GM18498 (cell line): ENCODE results near the gene ZMYM4.
"Not testable (repeated sequence)": the region's sequence is repeated elsewhere in the genome, so short reads cannot be mapped to it uniquely, and the experiment has no call there.

Experiments used
- ATAC-seq: cut with Tn5 transposase; IDR thresholded peaks from one replicate; pipeline ENCODE4 v1.9.1; 2021; ENCODE audit warnings: mild to moderate bottlenecking, moderate library complexity; ENCODE audit not compliant: unreplicated experiment

Gene ZMYM4

DNA sequence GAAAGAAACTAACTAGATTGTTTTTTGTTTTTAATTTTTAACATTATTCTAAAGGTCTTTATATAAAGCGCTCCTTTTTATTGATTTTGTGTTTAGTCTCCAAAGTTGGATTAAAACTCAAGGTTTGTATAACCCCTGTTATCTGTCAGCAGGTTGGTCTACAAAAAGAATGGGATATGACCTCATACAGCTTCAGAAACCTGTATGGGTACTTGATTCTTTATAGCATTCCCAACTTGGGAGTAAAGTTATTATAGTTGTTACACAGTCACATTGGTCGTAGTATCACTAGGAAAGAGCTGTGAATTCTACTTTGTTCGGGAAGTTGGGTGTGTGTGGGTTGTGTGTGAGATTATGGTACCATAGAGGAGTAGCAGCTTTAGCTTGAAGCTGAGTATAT lies 52.4 kb downstream of the ZMYM4 start:
- ATAC-seq, result no peak

DNA sequence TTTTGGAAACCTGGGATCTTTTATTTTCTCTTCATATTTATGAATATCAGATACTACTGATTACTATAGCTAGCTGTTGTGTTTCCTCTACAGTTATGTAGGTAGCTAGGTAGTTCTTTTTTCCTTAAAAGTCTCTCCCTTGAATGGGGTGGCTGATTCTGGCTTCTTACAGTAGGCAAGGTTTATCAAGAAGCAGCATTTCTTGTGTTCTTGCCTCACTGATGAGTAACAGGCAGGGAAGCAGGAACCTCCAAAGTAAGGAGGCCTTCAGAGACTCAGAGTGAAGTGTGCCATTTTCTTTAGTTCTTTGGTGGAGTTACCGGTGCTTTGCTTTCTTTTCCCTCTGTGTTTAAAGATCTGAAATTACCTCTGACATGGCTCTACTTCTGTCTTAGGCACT lies 56.0 kb downstream of the ZMYM4 start:
- no peak for ATAC-seq

DNA sequence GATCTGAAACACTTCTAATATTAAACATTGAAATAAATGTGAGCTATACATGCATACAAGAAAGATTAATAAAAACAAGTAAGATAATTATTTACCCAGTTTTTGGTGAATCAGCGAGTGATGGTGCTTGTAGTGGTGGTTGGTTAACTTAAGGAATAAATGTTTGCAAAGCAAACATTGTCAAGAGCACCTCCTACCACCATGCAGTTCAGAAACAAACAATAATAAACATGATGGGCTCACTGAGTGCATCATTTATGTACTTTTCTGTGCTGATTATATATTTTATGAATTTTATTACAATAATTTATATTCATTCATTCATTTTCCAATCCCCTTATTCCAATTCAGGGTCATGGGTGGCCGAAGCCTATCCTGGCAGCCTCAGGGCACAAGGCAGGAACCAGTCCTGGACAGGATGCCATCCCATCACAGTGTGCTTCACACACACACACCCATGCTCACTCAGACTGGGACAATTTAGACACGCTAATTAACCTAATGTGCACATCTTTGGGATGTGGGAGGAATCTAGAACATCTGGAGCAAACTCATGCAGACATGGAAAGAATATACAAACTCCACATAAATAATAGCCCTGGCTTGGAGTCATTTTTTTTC lies 57.8 kb downstream of the ZMYM4 start:
- no peak for ATAC-seq

DNA sequence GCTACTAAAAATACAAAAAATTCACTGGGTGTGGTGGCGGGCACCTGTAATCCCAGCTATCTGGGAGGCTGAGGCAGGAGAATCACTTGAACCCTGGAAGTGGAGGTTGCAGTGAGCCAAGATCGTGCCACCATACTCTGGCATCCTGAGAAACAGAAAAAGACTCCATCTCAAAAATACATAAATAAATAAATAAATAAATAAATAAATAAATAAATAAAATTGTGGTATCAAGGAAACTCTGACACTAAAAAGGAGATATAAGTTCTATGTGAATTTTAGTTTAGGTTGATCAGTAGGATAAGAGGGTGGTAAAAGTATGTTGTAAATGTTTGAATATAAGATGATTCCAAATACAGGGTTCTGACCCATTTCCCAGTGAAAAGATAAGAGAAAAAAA lies 63.1 kb downstream of the ZMYM4 start:
- not testable (repeated sequence) for ATAC-seq

DNA sequence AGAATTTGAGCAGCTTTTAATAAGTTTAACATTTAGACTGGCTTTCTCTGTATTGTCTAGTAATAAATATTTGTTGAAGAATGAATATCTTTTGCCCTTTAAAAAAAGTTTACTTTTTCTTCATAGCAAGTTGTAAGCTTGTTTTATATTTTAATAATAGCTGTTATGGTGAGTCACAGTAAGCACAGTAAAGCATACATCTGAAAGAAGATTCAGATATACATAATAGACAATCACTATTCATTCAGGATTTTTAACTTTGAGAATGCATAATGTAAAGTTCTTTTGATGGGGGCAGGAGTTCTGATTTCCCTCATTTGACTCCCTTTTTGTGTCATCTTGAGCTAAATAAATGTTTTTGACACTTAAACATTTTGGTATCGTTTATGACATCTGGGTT lies 66.0 kb downstream of the ZMYM4 start:
- no peak for ATAC-seq

DNA sequence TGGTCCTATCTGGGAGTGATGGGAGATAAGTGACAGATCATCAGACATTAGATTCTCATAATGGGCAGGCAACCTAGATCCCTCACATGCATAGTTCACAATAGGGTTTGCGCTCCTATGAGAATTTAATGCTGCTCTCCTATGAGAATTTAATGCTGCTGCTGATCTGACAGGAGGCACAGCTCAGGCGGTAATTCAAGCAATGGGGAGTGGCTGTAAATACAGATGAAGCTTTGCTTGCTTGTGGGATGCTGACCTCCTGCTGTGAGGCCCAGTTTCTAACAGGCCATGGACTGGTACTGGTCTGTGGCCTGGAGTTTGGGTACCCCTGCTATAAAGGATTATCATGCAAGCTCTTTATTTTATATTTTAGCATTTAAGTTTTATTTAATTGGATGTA lies 72.0 kb downstream of the ZMYM4 start:
- no peak for ATAC-seq

DNA sequence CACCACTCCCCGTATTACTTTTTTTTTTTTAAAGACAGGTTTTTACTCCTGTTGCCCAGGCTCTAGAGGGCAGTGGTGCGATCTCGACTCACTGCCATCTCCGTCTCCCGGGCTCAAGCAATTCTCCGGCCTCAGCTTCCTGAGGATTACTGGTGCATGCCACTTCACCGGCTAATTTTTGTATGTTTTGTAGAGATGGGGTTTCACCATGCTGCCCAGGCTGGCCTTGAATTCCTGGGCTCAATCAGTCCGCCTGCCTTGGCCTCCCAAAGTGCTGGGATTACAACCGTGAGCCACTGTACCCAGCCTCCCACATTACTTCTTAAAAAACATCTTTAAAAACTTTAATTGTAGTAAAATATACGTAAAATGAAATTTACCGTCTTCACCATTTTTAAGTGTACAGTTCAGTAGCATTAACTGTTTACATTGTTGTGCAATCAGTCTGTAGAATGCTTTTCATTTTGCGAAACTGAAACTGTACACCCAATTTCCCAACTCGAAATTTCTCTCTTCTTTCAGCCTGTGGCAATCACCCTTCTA lies 77.0 kb downstream of the ZMYM4 start:
- ATAC-seq, result no peak

DNA sequence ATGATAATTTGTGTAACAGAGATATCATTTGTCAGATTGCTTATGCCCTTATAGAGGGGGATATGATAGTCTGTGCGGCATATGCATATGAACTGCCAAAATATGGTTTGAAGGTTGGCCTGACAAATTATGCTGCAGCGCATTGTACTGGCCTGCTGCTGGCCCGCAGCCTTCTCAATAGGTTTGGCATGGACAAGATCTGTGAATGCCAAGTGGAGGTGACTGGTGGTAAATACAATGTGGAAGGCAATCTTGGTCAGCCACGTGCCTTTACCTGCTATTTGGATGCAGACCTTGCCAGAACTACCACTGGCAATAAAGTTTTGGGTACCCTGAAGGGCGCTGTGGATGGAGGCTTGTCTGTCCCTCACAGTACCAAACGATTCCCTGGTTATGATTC lies 82.4 kb downstream of the ZMYM4 start:
- ATAC-seq, result no peak

DNA sequence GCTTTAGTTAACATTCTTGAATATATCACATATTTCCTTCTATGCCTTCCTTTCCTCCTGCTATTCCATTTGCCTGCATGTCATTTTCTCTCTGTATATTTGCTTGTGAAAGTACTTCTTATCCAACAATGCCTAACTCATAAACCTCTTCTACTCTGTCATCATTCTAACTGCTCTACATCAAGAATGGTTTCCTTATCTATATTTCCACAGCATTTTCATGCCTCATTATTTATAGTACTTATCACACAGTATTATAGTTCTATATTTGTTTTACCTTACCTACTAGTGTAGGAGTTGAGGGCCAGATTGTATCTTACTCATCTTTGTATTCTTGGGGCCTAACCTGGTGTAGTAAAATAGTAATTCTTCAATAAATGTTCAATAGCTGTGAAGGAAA lies 91.5 kb downstream of the ZMYM4 start:
- ATAC-seq, result no peak

DNA sequence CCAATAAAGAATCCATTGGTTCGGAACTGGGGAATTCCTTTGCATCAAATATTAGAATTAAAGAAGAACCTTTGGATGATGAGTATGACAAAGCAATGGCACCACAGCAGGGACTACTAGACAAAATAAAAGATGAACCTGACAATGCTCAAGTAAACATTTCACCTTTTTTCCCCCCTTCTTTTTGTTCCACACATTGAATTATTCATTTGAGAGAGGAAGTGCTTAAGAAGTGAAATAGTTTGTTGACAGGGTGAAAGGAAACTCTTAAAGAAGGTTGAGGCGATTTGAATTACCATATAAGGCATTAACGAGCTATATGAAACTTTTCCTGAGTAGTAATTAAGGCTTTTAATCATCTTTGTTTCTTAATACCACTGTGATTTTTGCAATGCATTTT lies 93.1 kb downstream of the ZMYM4 start:
- ATAC-seq, result no peak

DNA sequence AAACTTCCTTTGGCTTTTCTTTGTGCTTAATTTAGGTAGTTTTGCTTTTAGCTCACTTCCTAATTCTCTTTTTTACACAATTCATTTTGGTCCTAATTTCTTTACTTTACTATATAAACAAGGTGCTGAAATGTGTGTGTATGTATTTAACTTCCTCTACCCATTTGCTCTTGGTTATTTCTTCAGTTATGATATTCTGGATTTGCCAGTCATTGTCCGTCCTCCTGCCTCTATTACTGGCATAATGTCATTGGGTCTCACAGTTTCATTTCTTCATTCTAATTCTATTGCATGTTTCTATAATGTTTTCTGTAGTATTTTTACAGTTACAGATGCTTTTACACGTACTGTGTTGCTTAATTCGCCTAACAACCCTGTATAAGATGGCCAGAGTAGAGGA lies 96.2 kb downstream of the ZMYM4 start:
- ATAC-seq, result no peak

DNA sequence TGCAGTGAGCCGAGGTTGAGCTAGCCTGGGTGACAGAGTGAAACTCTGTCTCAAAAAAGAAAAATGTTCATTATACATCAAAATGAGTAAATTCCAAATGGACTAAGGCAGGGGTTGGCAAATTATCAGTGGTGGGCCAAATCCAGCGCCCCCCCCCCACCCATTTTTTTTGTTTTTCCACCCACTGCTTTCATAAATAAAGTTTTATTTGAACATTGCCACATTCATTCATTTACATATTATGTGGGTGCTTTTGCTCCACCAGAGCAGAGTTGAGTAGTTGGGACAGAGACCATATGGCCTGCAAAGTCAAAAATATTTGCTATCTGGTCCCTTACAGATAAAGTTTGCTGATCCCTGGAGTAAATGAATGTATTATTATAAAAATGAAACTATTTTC lies 99.4 kb downstream of the ZMYM4 start:
- ATAC-seq, result no peak

DNA sequence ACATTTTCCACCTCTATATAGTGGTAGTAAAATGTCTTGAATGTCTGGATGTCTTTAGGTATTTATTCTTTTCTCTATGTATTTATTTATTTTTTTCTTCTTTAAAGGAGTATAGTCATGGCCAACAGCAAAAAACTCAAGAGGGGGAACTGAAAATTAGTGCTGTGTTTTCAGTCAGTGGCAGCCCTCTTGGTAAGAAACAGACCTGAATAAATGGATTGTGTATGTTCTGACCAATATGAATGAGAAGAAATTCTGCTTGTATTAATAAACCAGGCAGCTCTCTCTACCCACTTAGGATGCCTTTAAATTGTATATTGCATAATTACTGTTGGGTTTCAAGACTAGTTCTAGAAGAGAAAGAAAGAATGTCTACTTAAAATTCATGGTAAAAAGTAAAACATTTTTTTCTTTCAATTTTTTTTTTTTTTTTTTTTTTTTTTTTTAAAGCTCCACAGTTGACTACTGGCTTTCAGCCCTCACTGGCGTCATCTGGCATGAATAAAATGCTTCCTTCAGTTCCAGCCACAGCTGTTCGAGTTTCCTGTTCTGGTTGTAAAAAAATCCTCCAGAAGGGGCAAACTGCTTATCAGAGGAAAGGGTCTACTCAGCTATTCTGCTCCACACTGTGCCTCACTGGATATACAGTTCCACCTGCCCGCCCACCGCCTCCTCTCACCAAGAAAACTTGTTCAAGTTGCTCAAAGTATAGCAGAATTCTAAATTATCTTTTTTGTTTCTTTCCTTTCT lies 101.6 kb downstream of the ZMYM4 start:
- ATAC-seq, result no peak

DNA sequence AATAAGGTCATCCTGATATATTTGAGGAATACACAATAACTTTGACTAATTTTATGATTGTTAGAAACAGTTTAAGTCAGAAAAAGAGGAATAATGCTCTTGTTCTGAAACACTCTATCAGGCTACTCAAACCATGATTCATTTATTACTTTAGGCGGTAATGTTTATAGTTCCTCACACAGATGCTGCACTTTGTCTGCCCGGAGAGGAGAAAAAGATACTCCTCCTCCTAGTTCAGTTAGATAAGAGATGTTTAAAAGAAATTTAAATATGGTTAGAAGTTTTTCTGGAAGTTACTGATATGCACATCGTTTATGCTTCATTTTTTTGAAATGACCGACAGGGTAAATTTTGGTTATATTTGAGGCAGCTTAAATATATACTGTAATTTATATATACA lies 103.0 kb downstream of the ZMYM4 start:
- no peak for ATAC-seq

DNA sequence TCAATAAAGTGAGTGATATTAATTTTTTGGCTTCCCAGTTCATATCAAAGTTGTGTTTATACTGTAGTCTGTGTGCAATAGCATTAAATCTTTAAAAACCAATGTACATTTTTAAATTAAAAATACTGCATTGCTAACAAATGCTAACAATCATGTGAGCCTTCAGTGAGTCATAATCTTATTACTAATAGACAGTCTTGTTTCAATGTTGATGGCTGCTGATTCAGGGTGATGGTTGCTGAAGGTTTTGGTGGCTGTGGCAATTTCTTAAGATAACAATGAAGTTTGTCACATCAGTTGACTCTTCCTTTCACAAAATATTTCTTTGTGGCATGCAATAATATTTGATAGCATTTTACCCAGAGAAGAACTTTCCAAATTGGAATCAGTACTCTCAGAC lies 109.0 kb downstream of the ZMYM4 start:
- no peak for ATAC-seq

DNA sequence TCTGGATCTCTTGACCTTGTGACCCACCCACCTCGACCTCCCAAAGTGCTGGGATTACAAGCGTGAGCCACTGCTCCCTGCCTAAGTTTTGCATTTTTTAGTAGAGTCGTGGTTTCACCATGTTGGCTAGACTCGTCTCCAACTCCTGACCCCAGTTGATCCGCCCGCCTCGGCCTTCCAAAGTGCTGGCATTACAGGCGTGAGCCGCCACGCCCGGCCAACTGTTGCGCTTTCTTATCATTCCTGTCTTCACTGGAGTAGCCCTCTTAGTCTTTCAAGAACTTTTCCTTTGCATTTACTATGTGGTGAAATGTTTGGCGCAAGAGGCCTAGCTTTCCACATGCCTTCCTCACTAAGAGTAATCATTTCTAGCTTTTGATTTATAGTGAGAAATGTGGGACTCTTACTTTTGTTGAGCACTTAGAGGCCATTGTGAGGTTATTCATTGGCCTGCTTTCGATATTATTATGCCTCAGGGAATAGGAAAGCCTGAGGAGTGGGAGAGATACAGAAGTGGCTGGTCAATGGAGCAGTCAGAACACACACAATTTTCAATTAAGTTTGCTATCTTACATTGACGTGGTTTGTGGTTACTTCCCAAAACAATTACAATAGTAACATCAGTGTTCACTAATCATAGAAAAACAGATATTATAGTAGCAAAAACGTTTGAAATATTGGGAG lies 111.0 kb downstream of the ZMYM4 start:
- no peak for ATAC-seq

DNA sequence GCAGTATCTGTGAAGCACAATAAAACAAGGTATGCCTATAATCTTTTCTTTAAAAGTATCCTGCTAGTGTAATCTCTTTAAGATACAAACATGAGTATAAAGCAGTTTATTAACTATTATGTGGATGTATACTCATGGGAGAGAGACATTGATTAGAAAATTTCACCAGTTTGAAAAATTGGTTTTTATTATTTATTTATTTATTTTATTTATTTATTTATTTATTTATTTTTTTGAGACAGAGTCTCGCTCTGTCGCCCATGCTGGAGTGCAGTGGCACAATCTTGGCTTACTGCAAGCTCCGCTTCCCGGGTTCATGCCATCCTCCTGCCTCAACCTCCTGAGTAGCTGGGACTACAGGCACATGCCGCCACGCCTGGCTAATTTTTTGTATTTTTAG lies 111.6 kb downstream of the ZMYM4 start:
- ATAC-seq, result not testable (repeated sequence)

DNA sequence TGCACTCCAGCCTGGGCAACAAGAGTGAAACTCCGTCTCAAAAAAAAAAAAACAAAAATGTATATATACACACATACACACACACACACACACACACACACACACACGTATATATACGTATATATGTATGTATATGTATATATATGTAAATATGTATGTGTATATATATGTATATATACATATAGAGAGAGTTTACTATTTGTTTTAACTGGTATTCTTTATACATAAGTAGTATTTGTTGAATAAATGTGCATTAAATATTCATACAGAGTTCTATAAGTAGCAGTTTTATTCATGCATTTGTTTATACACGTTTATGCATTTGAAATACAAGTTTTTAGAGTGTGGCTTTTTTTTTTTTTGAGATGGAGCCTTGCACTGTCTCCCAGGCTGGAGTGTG lies 113.6 kb downstream of the ZMYM4 start:
- no peak for ATAC-seq

DNA sequence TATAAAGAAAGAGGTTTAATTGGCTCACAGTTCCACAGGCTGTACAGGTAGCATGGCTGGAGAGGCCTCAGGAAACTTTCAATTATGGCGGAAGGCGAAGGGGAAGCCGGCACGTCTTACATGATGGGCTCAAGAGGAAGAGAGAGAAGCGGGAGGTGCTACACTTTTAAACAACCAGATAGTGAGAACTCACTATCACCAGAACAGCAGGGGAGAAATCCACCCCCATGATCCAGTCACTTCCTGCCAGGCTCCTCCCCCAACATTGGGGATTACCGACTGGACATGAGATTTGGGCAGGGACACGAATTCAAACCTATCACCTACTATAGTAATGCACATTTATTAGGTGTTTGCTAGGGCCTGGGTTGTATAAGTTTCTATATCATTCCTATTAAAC lies 117.8 kb downstream of the ZMYM4 start:
- ATAC-seq, result no peak

DNA sequence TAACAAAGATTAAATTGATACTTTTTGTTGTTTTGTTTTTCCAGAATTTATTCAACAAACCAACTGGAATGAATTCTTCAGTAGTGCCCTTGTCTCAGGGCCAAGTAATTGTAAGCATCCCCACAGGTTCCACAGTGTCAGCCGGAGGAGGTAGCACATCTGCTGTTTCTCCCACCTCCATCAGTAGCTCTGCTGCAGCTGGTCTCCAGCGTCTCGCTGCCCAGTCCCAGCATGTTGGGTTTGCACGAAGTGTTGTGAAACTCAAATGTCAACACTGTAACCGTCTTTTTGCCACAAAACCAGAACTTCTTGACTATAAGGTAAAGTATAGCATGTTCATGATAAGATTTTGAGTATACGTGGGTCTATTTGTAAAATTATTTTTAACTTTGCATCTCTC lies 118.5 kb downstream of the ZMYM4 start:
- no peak for ATAC-seq

DNA sequence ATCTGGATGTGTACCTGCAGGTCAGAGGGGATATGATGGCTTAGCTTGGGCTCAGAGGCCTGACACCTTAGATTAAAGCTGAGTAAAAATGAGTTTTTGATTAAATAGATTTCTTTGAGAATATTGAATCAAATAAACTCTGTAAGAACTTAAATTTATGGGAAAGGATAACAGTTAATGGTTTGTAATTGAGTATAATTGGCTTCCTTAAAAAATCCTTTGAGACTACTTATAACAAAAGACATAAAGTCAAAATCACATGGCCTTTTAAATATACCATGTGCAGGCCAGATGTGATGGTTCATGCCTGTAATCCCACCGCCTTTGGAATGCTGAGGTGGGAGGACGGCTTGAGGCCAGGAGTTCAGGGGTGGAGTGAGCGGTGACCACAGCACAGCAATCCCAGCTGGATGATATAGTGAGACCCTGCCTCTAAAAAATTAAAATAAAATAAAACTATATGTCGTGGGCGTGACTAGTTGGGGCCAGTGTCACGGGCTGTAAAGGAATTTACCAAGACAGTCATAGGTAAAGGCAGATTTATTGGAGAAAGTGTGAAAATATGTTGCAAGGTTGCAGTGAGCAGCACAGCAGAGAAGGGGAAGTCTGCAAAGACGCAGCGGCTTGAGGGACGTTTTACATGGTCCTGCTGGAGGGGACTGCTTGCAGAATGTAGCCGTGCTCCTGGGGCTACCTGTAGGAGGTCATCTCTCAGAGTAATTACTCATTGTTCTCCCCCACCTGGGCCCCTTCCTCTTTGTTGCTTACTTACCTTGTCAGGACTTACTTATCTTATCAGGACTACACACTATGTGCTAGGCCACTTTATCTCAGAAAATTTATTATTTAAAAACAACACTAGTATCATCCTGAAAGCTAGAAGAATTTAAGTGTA lies 122.3 kb downstream of the ZMYM4 start:
- ATAC-seq, result no peak
